ENCODE measurements around the gene RPTOR. TPM values are rescaled to one million over a fixed set of nuclear protein-coding genes. Genes with fewer than 3 reads are reported as not detected.

Gene RPTOR
- total RNA-seq, 1 experiment from 2014 or later: 25.1 TPM

GRCh38 chr17:80633207-80633606 is 88.6 kb downstream of the RPTOR start:
- Histone ChIP-seq H3K27ac (ENCODE audit: insufficient read length, low read depth, low read length) (no peak overlapping the region), H3K27me3 (ENCODE audit: insufficient read depth, low read length) (no peaks in the 10 kb centered on the region), H2AFZ (ENCODE audit: low read length) (no peak overlapping the region), H4K91ac (ENCODE audit: insufficient read length, low read depth, low read length) (no peak overlapping the region), H3K9ac (ENCODE audit: extremely low read depth, insufficient read length, low read length) (no peak overlapping the region), H3T11ph (ENCODE audit: low read length) (no peak overlapping the region), H2BK15ac (ENCODE audit: low read depth, low read length) (no peak overlapping the region), H4K20me1 (ENCODE audit: control insufficient read depth, insufficient read depth, insufficient read length) (no peaks in the 10 kb centered on the region), H3K4me1 (ENCODE audit: insufficient read depth, low read length) (no peaks in the 10 kb centered on the region), H4K8ac (replicated peaks; ENCODE audit: insufficient read length, low read depth, low read length) (no peak overlapping the region), H3K79me1 (ENCODE audit: insufficient read depth, low read depth, low read length, poor library complexity, severe bottlenecking) (peaks cover 7% of the 10 kb centered on the region), H3K56ac (ENCODE audit: insufficient read length, low read depth, low read length) (no peak overlapping the region), H2BK120ac (ENCODE audit: low read depth, low read length, poor library complexity, severe bottlenecking) (no peak overlapping the region), H2AK5ac (ENCODE audit: insufficient read length, low read length) (no peak overlapping the region), H3K18ac (ENCODE audit: insufficient read length, low read depth, low read length) (no peak overlapping the region), H2BK12ac (ENCODE audit: insufficient read length, low read depth, low read length) (no peak overlapping the region), H3K23ac (ENCODE audit: insufficient read length, low read depth, low read length) (no peak overlapping the region), H2BK5ac (ENCODE audit: insufficient read length, low read length) (no peak overlapping the region), H3K4me2 (ENCODE audit: insufficient read depth, insufficient read length, low read length) (no peak overlapping the region), H3K9me3 (ENCODE audit: control insufficient read depth, low read depth, low read length) (no peaks in the 10 kb centered on the region), H3K23me2 (ENCODE audit: insufficient read length, low read depth, low read length, poor library complexity, severe bottlenecking) (no peaks in the 10 kb centered on the region), H3K4ac (ENCODE audit: low read depth, low read length) (no peak overlapping the region), H2BK20ac (ENCODE audit: low read depth, low read length, poor library complexity, severe bottlenecking) (no peak overlapping the region), H4K5ac (ENCODE audit: insufficient read length, low read depth, low read length) (no peak overlapping the region), H3K79me2 (ENCODE audit: insufficient read depth, low read length) (peaks cover 5% of the 10 kb centered on the region; the same call in 1 of the 2 replicates), H3K14ac (ENCODE audit: insufficient read depth, low read length) (no peak overlapping the region; the same call in 1 of the 2 replicates)
- H3K27ac Mint-ChIP-seq: peak overlapping the region; percentile 37 to 58 (median 53); a peak in 4 of 7 replicates
- H3K27me3 Mint-ChIP-seq (ENCODE audit: low read depth): no peaks in the 10 kb centered on the region; the same call in 1 of the 2 replicates
- H3K9me3 Mint-ChIP-seq: no peaks in the 10 kb centered on the region
- H3K4me1 Mint-ChIP-seq: peaks cover 9 to 18% of the 10 kb centered on the region in 2 experiments
- no CpG with 5 or more reads among the region's 19 CpGs for WGBS (ENCODE audit: extremely low coverage, insufficient read length, low lambda C conversion rate)
- H3K4me3 Mint-ChIP-seq: no peak overlapping the region
- no peak for DNase-seq
- H3K36me3 Mint-ChIP-seq (ENCODE audit: insufficient read depth in 1 of 3, low read depth in 3 of 3): no peaks in the 10 kb centered on the region; a peak in 1 of 7 replicates
- no peak for TF ChIP-seq CTCF (conservative IDR thresholded peaks at IDR 0.05)

All from H9 (cell line).